BJ (cell line): Measurements from ENCODE around the gene LRCH2. TPM values are rescaled to one million over a fixed set of nuclear protein-coding genes. Genes with fewer than 3 reads are reported as not detected.

Experiments used
- CTCF ChIA-PET: fragments of 350-600 bp; formaldehyde crosslinking; extraction: SDS; loops from one replicate; lab custom pipeline; 2021; ENCODE audit warnings: antibody characterized with exemption, inconsistent platforms; lab: Yijun Ruan, JAX
- POLR2A ChIA-PET: fragments of 300-600 bp; sonication (Branson Sonifier 250); formaldehyde crosslinking; extraction: SDS; loops from one replicate; lab custom pipeline; 2021; ENCODE audit warnings: antibody characterized with exemption; lab: Charles Lee
- DNase-seq: peaks from one replicate; pipeline ENCODE4 v3.0.0-alpha.2; 2011; ENCODE audit warnings: low read depth
- H3K27me3 ChIP-seq: 2 replicates; pipeline ENCODE4 v1.6.0; 2011; ENCODE audit warnings: low read length; ENCODE audit not compliant: control insufficient read depth, insufficient read depth
- H3K36me3 ChIP-seq: 2 replicates; pipeline ENCODE4 v1.5.1; 2011; ENCODE audit warnings: low read length; ENCODE audit not compliant: control insufficient read depth, insufficient read depth
- H3K4me3 ChIP-seq: 2 replicates; pipeline ENCODE4 v1.5.1; 2011; ENCODE audit warnings: low read depth, mild to moderate bottlenecking, control low read depth, low read length
- polyA plus RNA-seq: library from polyadenylated mRNA; depleted of rRNA; stranded (reverse); fragments of >200 nt; gene quantifications from 2 replicates; pipeline ENCODE4 v1.2.3, GENCODE V29; 2011
- TF ChIP-seq, protein P1 (sequence below): IDR thresholded peaks from 2 replicates; pipeline ENCODE4 v1.5.1; 2011; ENCODE audit warnings: low read depth, mild to moderate bottlenecking, control low read depth, inconsistent platforms, low read length, moderate library complexity; ENCODE audit not compliant: insufficient read depth

The LRCH2 gene
- polyA plus RNA-seq, 1 experiment = 1.5 TPM

DNA sequence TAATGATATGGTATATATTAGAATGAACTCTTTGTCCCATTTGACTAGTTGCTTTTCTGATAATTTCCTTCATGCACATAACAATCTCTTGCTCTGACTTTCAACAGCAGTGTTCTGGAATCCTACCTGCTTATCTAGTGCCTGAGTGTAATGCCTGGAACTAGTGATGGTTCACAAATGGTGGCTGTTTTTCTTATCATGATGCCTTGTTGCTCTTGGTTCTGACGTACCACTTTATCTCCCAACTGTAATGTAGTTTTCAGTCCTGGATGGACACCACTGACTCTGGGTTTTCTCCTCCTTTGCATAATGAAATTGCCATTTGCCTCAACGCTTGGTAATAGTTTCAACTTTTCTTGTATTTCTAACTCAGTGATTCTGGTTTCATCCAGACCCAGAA lies 30.1 kb upstream of the LRCH2 start:
- CTCF ChIA-PET = no interaction called here
- POLR2A ChIA-PET = no interaction called here
- Histone ChIP-seq H3K36me3 (no peaks in the 10 kb centered on the region), H3K4me3 (no peak overlapping the region), H3K27me3 (no peaks in the 10 kb centered on the region)
- TF ChIP-seq, protein P1, sequence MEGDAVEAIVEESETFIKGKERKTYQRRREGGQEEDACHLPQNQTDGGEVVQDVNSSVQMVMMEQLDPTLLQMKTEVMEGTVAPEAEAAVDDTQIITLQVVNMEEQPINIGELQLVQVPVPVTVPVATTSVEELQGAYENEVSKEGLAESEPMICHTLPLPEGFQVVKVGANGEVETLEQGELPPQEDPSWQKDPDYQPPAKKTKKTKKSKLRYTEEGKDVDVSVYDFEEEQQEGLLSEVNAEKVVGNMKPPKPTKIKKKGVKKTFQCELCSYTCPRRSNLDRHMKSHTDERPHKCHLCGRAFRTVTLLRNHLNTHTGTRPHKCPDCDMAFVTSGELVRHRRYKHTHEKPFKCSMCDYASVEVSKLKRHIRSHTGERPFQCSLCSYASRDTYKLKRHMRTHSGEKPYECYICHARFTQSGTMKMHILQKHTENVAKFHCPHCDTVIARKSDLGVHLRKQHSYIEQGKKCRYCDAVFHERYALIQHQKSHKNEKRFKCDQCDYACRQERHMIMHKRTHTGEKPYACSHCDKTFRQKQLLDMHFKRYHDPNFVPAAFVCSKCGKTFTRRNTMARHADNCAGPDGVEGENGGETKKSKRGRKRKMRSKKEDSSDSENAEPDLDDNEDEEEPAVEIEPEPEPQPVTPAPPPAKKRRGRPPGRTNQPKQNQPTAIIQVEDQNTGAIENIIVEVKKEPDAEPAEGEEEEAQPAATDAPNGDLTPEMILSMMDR = no peak
- DNase-seq = no peak

DNA sequence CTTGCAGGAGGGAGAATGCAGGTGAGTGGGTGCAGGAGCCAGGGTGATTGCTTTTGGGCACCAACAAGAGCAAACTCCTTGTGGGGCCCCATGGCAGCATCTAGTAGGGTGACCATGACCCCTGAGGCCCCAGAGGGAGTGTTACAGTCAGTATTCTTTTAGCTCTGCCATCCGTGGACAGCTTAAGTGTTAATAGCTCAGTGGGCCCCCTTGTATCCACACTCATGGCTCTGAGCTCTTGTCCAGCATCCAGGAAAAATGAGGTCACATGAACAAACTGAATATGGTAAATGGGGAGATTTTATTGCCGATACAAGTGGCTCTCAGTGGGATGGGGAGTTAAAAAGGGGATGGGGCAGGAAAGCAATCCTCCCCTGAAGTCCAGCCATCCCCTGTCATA lies 27.3 kb upstream of the LRCH2 start:
- no peak overlapping the region for H3K4me3 ChIP-seq
- TF ChIP-seq, protein P1 = no peak
- no peaks in the 10 kb centered on the region for H3K27me3 ChIP-seq
- ChIA-PET POLR2A (no interaction called here), CTCF (interaction anchor here (1.2 kb wide), 1 partner anchor 25 kb away, joined by 4 read pairs; no protein-coding TSS in a partner anchor)
- no peak for DNase-seq
- no peaks in the 10 kb centered on the region for H3K36me3 ChIP-seq

DNA sequence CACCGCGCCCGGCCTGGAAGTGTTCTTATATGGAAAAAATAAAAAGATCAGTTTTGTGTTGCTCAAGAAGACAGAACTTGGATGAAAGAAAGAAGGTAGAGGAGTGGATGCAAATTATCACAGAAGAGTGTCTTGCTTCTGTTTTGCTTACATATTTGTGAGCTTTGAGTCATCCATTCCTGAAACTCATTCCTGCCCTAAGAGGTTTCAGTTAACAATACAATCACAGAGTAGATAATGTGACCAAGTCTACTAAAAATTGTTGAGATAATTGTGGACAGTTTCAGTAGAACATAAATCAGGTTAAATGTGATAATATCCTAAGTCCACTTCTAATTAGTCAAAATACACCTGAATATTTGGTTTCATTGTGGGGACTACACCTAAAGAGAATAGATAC lies 26.4 kb upstream of the LRCH2 start:
- Histone ChIP-seq H3K36me3 (no peaks in the 10 kb centered on the region), H3K4me3 (no peak overlapping the region), H3K27me3 (no peaks in the 10 kb centered on the region)
- TF ChIP-seq, protein P1 = no peak
- ChIA-PET CTCF (no interaction called here), POLR2A (no interaction called here)
- no peak for DNase-seq

DNA sequence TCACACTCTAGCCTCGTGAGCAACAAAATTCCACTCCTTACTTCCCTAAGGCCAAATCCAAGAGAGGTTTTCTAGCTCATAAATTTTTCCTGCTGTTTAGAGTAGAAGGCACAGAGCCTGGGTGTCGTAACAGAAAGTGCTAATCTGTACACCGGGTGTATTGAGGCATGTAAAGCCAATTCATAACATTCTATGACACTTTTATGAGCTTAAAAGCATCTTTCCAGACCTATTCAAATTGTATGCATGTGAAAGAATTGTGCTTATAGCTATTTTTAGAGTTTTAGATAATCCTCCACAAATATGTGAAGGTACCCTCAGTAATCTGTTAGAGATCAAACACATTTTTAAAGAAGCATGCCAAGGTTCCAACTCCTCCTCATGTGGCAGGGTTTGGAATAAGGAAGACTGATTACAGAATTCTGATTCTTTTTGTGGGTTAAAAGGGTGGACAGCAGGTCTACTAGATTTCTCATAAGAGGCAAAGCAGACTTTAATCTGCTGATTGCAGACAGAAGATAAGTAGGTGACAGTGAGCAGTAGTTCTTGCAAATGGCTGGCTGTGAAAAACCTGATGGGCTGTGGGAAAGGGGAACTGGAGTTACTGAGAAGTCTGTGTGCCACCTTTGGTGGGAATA lies 25.5 kb upstream of the LRCH2 start:
- Histone ChIP-seq H3K36me3 (no peaks in the 10 kb centered on the region), H3K27me3 (no peaks in the 10 kb centered on the region), H3K4me3 (no peak overlapping the region)
- TF ChIP-seq, protein P1 = no peak
- CTCF ChIA-PET = no interaction called here
- POLR2A ChIA-PET = interaction anchor here (0.5 kb wide), 1 partner anchor 80 kb away, joined by 3 read pairs; no protein-coding TSS in a partner anchor
- peak; percentile 42 for DNase-seq

DNA sequence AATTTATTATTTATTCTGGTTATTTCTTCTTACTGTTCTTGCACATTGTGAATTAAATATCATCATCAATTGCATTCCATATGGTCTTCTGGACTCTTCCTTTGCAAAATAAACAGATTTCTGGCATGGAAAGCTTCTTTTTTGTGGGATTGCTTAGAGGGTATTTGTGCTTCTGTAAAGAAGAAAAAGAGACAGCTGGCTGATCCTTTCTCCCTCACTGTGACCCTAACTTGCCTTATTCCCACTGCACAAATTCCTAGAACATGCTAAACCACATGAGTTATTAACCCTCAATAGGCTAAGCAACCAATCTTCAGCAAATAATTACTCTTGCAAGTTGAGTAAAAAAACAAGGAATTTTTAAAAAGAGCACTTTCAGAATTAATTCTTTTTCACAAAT lies 23.8 kb upstream of the LRCH2 start:
- H3K4me3 ChIP-seq = no peak overlapping the region
- ChIA-PET CTCF (interaction anchor here (0.7 kb wide), 1 partner anchor 11 kb away, joined by 3 read pairs; no protein-coding TSS in a partner anchor), POLR2A (no interaction called here)
- TF ChIP-seq, protein P1 = no peak
- no peak for DNase-seq
- H3K27me3 ChIP-seq = no peaks in the 10 kb centered on the region
- no peaks in the 10 kb centered on the region for H3K36me3 ChIP-seq
